ENCODE measurements around the gene ASXL2.
"Not testable (repeated sequence)": the region's sequence is repeated elsewhere in the genome, so short reads cannot be mapped to it uniquely, and the experiment has no call there.

Gene ASXL2

DNA sequence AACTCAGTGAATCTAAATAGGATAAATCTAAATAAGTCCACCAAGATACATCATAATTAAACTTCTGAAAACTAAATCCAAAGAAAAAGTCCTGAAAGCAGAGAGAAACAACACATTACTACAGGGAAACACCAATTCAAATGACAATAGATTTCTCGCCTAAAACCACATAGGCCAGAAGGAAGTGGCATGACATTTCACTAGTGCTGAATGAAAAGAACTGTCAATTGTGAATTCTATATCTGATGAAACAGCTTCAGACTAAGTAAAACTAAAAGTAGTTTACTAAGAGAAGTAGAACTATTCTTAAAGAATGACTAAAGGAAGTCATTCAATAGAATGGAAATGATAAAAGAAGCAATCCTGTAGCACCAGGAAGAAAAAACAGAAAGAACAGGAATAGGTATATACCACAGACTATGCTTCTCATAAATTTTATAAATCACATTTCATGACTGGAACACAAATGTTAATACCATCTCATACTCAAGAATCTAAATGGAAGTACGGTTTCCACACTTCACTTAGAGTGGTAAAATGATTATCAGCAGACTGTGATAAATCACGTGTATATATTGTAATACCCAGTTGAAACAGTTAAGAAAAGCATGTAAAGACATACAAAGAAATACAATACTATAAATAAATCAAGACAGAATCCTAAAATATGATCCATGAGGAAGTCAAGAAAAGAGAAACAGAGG is 46.4 kb downstream of the ASXL2 start:
- Histone ChIP-seq H3K27ac (ENCODE audit: low read depth, low read length) (no peak overlapping the region), H3K9ac (ENCODE audit: low read length) (no peak overlapping the region), H3K4me3 (ENCODE audit: low read depth, low read length) (no peak overlapping the region), H3K27me3 (ENCODE audit: control insufficient read depth, insufficient read depth, low read length) (no peaks in the 10 kb centered on the region), H3K9me3 (ENCODE audit: control insufficient read depth, insufficient read depth, low read depth, low read length) (peaks cover 10% of the 10 kb centered on the region), H3K36me3 (ENCODE audit: control insufficient read depth, insufficient read depth, low read length) (peaks cover 7% of the 10 kb centered on the region; the same call in 1 of the 2 replicates), H3K4me1 (ENCODE audit: control insufficient read depth, insufficient read depth, low read length) (no peaks in the 10 kb centered on the region)

DNA sequence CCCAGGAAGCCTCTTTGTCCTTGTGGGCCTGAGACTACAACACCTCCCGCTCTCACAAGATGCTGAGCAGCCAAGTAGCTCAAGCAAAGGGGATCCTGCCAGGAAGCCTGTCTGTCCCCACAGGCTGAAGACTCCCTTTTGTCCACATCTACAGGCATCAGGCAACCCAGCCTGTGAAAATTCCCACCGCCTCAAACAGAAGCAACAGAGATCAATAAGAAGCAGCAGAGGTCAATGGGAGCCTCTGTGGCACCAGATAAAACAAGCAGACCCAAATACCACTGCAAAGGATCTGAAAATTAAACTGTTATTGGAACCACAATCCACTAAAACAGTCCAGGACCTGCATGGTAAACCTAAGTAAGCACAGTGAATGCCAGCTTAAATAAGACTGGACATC is 48.5 kb downstream of the ASXL2 start:
- Histone ChIP-seq H3K4me3 (ENCODE audit: low read depth, low read length) (no peak overlapping the region), H3K9ac (ENCODE audit: low read length) (no peak overlapping the region), H3K27ac (ENCODE audit: low read depth, low read length) (no peak overlapping the region), H3K4me1 (ENCODE audit: control insufficient read depth, insufficient read depth, low read length) (no peaks in the 10 kb centered on the region; the same call in 1 of the 2 replicates), H3K27me3 (ENCODE audit: control insufficient read depth, insufficient read depth, low read length) (no peaks in the 10 kb centered on the region), H3K36me3 (ENCODE audit: control insufficient read depth, insufficient read depth, low read length) (peaks cover 7% of the 10 kb centered on the region; the same call in 1 of the 2 replicates), H3K9me3 (ENCODE audit: control insufficient read depth, insufficient read depth, low read depth, low read length) (peaks cover 10% of the 10 kb centered on the region)

DNA sequence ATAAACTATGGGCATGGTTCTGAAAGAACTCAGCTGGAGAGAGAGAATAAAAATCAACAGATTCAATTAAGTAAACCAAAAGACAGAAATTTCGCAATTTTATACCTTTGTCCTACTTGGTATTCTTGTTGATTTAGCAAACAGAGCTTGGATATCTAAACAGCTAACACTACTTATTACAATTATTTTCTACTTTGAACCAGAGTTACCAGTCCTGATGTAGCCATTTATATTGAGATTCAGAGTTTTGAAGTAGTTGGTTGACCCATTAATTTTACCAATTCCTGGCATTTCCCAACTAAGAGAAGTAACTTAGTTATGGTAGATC is 48.9 kb downstream of the ASXL2 start:
- Histone ChIP-seq H3K36me3 (ENCODE audit: control insufficient read depth, insufficient read depth, low read length) (peaks cover 5% of the 10 kb centered on the region; the same call in 1 of the 2 replicates), H3K4me1 (ENCODE audit: control insufficient read depth, insufficient read depth, low read length) (no peaks in the 10 kb centered on the region; the same call in 1 of the 2 replicates), H3K4me3 (ENCODE audit: low read depth, low read length) (no peak overlapping the region), H3K9me3 (ENCODE audit: control insufficient read depth, insufficient read depth, low read depth, low read length) (peaks cover 10% of the 10 kb centered on the region), H3K9ac (ENCODE audit: low read length) (no peak overlapping the region), H3K27ac (ENCODE audit: low read depth, low read length) (no peak overlapping the region), H3K27me3 (ENCODE audit: control insufficient read depth, insufficient read depth, low read length) (no peaks in the 10 kb centered on the region)

DNA sequence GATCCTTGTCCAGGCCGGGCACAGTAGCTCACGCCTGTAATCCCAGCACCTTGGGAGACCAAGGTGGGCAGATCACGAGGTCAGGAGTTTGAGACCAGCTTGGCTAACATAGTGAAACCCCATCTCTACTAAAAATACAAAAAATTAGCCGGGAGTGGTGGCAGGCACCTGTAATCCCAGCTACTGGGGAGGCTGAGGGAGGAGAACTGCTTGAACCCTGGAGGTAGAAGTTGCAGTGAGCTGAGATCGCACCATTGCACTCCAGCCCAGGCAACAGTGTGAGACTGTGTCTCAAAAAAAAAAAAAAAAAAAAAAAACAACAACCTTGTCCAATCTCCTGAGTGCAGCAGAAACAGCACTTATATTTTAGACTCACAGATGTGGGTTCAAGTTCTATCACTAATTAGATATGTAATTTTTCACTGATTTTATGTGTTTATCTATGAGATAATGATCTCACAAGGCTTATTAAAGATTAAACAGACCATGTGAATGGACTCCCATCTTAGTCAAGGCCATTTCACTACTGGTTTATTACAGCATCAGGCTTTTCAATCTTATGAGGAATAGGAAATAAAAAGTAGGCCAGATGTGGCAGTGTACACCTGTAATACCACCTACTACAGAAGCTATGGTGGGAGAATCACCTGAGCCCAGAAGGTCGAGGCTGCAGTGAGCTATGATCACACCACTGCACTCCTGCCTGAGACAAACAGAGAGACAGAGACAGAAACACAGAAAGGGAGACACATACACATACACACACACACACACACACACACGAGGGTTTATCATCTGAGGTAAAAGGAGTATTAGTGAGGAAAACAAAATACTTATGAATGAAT is 49.5 kb downstream of the ASXL2 start:
- H3K9me3 ChIP-seq (ENCODE audit: control insufficient read depth, insufficient read depth, low read depth, low read length); H3K27ac ChIP-seq (ENCODE audit: low read depth, low read length); H3K4me1 ChIP-seq (ENCODE audit: control insufficient read depth, insufficient read depth, low read length); H3K9ac ChIP-seq (ENCODE audit: low read length); H3K27me3 ChIP-seq (ENCODE audit: control insufficient read depth, insufficient read depth, low read length); H3K36me3 ChIP-seq (ENCODE audit: control insufficient read depth, insufficient read depth, low read length); H3K4me3 ChIP-seq (ENCODE audit: low read depth, low read length): not testable (repeated sequence)

DNA sequence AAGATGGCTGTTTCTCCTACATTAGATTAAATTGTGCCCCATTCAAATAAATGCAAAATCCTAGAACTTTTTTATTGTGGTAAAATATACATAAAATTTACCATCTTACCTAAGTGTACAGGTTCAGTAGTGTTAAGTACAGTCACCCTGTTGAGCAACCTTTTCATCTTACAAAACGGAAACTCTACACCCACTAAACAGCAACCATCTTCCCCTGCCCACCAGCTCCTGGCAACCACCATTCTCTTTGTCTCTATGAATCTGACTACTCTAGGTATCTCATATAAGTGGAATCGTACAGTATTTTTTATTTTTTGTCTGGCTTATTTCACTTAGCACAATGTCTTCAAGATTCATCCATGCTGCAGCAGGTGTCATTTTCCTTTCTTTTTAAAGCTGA is 53.0 kb downstream of the ASXL2 start:
- Histone ChIP-seq H3K36me3 (ENCODE audit: control insufficient read depth, insufficient read depth, low read length) (no peaks in the 10 kb centered on the region), H3K9ac (ENCODE audit: low read length) (no peak overlapping the region), H3K4me3 (ENCODE audit: low read depth, low read length) (no peak overlapping the region), H3K27ac (ENCODE audit: low read depth, low read length) (no peak overlapping the region), H3K27me3 (ENCODE audit: control insufficient read depth, insufficient read depth, low read length) (no peaks in the 10 kb centered on the region), H3K4me1 (ENCODE audit: control insufficient read depth, insufficient read depth, low read length) (no peaks in the 10 kb centered on the region; the same call in 1 of the 2 replicates), H3K9me3 (ENCODE audit: control insufficient read depth, insufficient read depth, low read depth, low read length) (no peaks in the 10 kb centered on the region)

DNA sequence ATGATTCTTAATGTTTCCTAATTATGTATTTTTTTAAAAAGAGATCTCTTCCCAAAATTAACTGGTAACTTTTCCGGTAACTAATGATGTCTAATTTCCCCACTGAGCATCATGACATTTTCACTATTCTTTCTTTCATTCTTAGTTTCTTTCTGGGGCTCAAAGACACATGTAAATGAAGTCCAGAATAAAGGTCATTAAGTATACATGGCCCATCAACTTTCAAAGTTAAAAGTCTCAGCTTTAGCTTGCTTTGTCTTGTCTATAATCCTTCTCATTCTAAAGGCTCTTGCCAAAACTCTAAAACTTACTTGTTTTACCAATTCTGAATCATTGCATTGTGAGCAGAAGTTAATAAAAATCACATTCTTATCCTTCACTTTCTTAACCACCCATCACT is 53.6 kb downstream of the ASXL2 start:
- H3K27ac ChIP-seq (ENCODE audit: low read depth, low read length) = no peak overlapping the region
- no peak overlapping the region for H3K9ac ChIP-seq (ENCODE audit: low read length)
- H3K27me3 ChIP-seq (ENCODE audit: control insufficient read depth, insufficient read depth, low read length) = no peaks in the 10 kb centered on the region
- no peak overlapping the region for H3K4me3 ChIP-seq (ENCODE audit: low read depth, low read length)
- H3K36me3 ChIP-seq (ENCODE audit: control insufficient read depth, insufficient read depth, low read length) = no peaks in the 10 kb centered on the region
- H3K9me3 ChIP-seq (ENCODE audit: control insufficient read depth, insufficient read depth, low read depth, low read length) = no peaks in the 10 kb centered on the region
- no peaks in the 10 kb centered on the region; the same call in 1 of the 2 replicates for H3K4me1 ChIP-seq (ENCODE audit: control insufficient read depth, insufficient read depth, low read length)

DNA sequence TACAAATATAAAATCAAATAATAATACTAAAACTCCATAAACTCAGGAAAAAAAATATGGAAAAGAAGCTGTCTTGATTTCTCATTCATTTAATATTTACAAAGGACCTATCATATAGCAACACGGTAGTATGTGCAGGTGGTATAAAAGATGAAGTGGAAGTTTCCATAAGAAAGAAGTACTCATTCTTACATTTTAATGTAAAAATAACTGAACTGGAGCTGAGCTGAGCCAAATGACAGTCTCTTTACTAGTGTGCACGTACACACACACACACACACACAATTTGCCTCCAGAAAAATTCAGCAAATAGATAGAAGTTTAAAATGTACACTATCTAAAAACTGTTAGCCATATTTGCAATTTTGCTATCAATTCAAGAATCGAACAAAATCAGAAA is 54.1 kb downstream of the ASXL2 start:
- Histone ChIP-seq H3K27ac (ENCODE audit: low read depth, low read length) (no peak overlapping the region), H3K4me1 (ENCODE audit: control insufficient read depth, insufficient read depth, low read length) (no peaks in the 10 kb centered on the region; the same call in 1 of the 2 replicates), H3K27me3 (ENCODE audit: control insufficient read depth, insufficient read depth, low read length) (no peaks in the 10 kb centered on the region), H3K4me3 (ENCODE audit: low read depth, low read length) (no peak overlapping the region), H3K9ac (ENCODE audit: low read length) (no peak overlapping the region), H3K9me3 (ENCODE audit: control insufficient read depth, insufficient read depth, low read depth, low read length) (0 out of 2 replicates have a peak, but pooled peaks cover 2% of the 10 kb centered on the region), H3K36me3 (ENCODE audit: control insufficient read depth, insufficient read depth, low read length) (no peaks in the 10 kb centered on the region)

DNA sequence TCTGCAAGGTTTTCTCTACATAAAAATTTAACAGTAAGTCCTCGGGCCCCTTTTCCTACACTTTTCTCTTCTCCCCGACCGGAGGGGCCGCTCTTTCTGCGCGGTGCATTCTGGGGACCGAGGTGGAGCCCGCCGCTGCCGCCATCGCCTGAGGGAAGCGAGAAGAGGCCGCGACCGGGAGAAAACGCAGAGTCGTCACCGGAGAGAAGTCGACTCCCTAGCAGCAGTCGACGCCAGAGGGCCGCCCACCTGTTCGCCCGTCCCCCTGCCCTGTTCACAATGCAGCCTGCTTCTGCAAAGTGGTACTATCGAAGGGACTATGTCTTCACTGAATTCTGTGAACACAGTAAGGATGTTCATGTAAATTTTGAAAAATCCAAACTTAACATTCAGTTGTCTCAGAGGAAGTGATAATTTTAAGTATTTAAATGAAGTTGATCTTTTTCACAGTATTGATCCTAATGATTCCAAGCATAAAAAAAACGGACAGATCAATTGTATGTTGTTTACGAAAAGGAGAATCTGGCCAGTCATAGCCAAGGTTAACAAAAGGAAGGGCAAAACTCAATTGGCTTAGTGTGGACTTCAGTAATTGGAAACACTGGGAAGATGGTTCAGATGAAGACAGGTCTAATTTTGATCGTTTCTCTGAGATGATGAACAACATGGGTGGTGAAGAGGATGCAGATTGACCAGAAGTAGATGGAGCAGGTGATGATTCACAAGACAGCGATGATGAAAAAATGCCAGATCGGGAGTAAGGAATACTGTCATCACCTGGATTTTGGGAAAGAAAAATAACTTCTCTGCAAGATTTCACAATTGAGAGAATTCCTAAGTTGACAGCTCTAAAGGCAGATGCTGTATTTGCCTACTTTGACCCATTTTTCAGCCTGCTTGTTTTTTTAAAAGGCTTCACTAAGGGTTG is 55.8 kb downstream of the ASXL2 start:
- Histone ChIP-seq H3K36me3 (ENCODE audit: control insufficient read depth, insufficient read depth, low read length) (no peaks in the 10 kb centered on the region), H3K4me3 (ENCODE audit: low read depth, low read length) (peak overlapping the region; percentile 25; the same call in 1 of the 2 replicates), H3K4me1 (ENCODE audit: control insufficient read depth, insufficient read depth, low read length) (no peaks in the 10 kb centered on the region; the same call in 1 of the 2 replicates), H3K27ac (ENCODE audit: low read depth, low read length) (no peak overlapping the region), H3K9ac (ENCODE audit: low read length) (no peak overlapping the region), H3K27me3 (ENCODE audit: control insufficient read depth, insufficient read depth, low read length) (no peaks in the 10 kb centered on the region), H3K9me3 (ENCODE audit: control insufficient read depth, insufficient read depth, low read depth, low read length) (0 out of 2 replicates have a peak, but pooled peaks cover 4% of the 10 kb centered on the region)

DNA sequence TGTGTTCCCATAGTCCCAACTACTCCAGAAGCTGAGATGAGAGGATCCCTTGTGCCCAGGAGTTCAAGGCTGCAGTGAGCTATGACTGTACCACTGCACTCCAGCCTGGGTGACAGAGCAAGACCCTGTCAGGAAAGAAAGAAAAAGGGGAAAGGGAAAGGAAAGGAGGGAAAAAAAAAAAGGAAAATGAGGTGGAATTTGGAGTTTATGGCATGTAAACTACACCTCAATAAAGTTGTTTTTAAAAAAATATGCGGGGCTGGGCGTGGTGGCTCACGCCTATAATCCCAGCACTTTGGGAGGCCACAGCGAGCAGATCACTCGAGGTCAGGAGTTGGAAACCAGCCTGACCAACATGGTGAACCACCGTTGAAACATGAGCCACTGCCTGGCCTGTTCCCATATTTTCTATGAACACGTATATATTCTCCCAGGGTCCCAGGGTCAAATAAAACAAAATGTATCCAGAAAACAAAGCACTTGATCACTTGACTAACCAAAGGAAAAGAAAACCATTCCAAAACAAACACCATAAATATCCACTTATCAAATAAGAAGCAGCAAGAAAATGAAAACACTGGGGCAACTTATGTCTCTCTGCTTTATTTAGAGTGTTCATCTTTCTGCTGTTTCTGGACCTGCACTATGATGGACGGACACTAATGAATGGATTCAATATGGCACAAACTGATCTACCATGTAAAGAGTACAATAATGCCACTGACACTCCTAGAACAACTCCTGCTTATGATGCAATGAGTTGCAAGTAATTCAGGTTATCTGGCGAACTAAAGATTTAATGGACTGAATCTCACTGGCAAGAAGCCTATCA is 56.8 kb downstream of the ASXL2 start:
- Histone ChIP-seq H3K36me3 (ENCODE audit: control insufficient read depth, insufficient read depth, low read length) (no peaks in the 10 kb centered on the region), H3K4me3 (ENCODE audit: low read depth, low read length) (0 out of 2 replicates have a peak overlapping the region, but pooled peaks have one; percentile 25), H3K4me1 (ENCODE audit: control insufficient read depth, insufficient read depth, low read length) (no peaks in the 10 kb centered on the region; the same call in 1 of the 2 replicates), H3K27me3 (ENCODE audit: control insufficient read depth, insufficient read depth, low read length) (no peaks in the 10 kb centered on the region), H3K9me3 (ENCODE audit: control insufficient read depth, insufficient read depth, low read depth, low read length) (0 out of 2 replicates have a peak, but pooled peaks cover 4% of the 10 kb centered on the region), H3K9ac (ENCODE audit: low read length) (no peak overlapping the region), H3K27ac (ENCODE audit: low read depth, low read length) (no peak overlapping the region)

DNA sequence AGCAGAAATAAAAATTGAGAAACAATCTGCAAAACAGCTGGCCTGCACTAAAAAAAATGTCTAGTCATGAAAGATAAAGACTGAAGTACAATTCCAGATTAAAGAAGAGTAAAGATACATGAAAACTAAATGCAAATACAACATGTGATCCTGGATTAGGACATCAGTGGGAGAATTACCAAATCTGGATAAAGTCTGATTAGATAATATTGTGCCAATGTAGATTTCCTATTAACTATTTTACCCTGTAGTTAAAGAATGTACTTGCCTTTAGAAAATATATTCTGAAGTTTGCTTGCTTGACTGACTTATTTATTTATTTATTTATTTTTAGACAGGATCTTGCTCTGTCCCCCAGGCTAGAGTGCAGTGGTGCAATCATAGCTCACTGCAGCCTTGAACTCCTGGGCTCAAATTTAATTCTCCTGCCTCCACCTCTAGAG is 58.7 kb downstream of the ASXL2 start:
- no peak overlapping the region for H3K27ac ChIP-seq (ENCODE audit: low read depth, low read length)
- 0 out of 2 replicates have a peak, but pooled peaks cover 4% of the 10 kb centered on the region for H3K9me3 ChIP-seq (ENCODE audit: control insufficient read depth, insufficient read depth, low read depth, low read length)
- H3K9ac ChIP-seq (ENCODE audit: low read length) = no peak overlapping the region
- H3K27me3 ChIP-seq (ENCODE audit: control insufficient read depth, insufficient read depth, low read length) = no peaks in the 10 kb centered on the region
- H3K4me3 ChIP-seq (ENCODE audit: low read depth, low read length) = no peak overlapping the region
- no peaks in the 10 kb centered on the region for H3K36me3 ChIP-seq (ENCODE audit: control insufficient read depth, insufficient read depth, low read length)
- no peaks in the 10 kb centered on the region; the same call in 1 of the 2 replicates for H3K4me1 ChIP-seq (ENCODE audit: control insufficient read depth, insufficient read depth, low read length)

Data from HUES6 (cell line).